Measurements from ENCODE around the gene CIC. TPM values are rescaled to one million over a fixed set of nuclear protein-coding genes. Genes with fewer than 3 reads are reported as not detected.
"Not testable (repeated sequence)": the region's sequence is repeated elsewhere in the genome, so short reads cannot be mapped to it uniquely, and the experiment has no call there.

CIC gene
- polyA plus RNA-seq, 1 experiment: 2.9 TPM

GRCh38 chr19:42335971-42336370 lies 66.9 kb downstream of the CIC start:
- no peak for DNase-seq (ENCODE audit: low read depth, low spot score)
- Histone ChIP-seq H3K9me3 (ENCODE audit: control insufficient read depth, insufficient read depth, low read length) (no peaks in the 10 kb centered on the region), H3K27ac (ENCODE audit: low read depth, low read length) (no peak overlapping the region), H3K27me3 (ENCODE audit: control insufficient read depth, insufficient read depth, low read length) (no peaks in the 10 kb centered on the region), H3K4me3 (ENCODE audit: low read depth, low read length) (no peak overlapping the region)
- no peak for TF ChIP-seq CTCF (IDR thresholded peaks at IDR 0.05; ENCODE audit: low read depth, low read length)
- POLR2A ChIA-PET: no interaction called here
- CTCF ChIA-PET: no interaction called here

- H3K27me3 ChIP-seq (ENCODE audit: control insufficient read depth, insufficient read depth, low read length); POLR2A ChIA-PET; H3K27ac ChIP-seq (ENCODE audit: low read depth, low read length); H3K4me3 ChIP-seq (ENCODE audit: low read depth, low read length); DNase-seq (ENCODE audit: low read depth, low spot score); CTCF ChIA-PET; H3K9me3 ChIP-seq (ENCODE audit: control insufficient read depth, insufficient read depth, low read length): not testable (repeated sequence)
Measured at GRCh38 chr19:42339126-42339860, 70.2 kb downstream of the CIC start.

DNA sequence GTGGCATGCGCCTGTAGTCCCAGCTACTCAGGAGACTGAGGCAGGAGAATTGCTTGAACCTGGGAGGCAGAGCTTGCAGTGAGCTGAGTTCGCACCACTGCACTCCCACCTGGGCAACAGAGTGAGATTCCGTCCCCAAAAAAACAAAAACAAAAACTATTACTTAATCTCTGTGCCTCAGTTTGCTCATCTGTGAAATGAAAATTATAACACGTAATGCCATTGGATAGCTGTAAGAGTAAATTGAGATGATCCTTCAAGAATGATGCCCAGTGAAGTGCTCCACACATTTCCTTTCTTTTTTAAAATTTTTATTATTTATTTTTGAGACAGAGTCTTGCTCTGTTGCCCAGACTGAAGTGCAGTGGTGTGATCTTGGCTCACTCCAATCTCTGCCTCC lies 70.9 kb downstream of the CIC start:
- H3K27me3 ChIP-seq (ENCODE audit: control insufficient read depth, insufficient read depth, low read length); CTCF ChIA-PET; POLR2A ChIA-PET: not testable (repeated sequence)

GRCh38 chr19:42343344-42344110 lies 74.5 kb downstream of the CIC start:
- peak; percentile 13; the same call in 1 of the 2 replicates for TF ChIP-seq CTCF (IDR thresholded peaks at IDR 0.05; ENCODE audit: low read depth, low read length)
- ChIA-PET POLR2A (no interaction called here), CTCF (no interaction called here)
- DNase-seq (ENCODE audit: low read depth, low spot score): no peak
- Histone ChIP-seq H3K4me3 (ENCODE audit: low read depth, low read length) (no peak overlapping the region), H3K27ac (ENCODE audit: low read depth, low read length) (no peak overlapping the region), H3K9me3 (ENCODE audit: control insufficient read depth, insufficient read depth, low read length) (no peaks in the 10 kb centered on the region), H3K27me3 (ENCODE audit: control insufficient read depth, insufficient read depth, low read length) (no peaks in the 10 kb centered on the region)

More for the DNA sequence above, 70.9 kb downstream of the CIC start:
- H3K9me3 ChIP-seq (ENCODE audit: control insufficient read depth, insufficient read depth, low read length); H3K4me3 ChIP-seq (ENCODE audit: low read depth, low read length); H3K27ac ChIP-seq (ENCODE audit: low read depth, low read length); DNase-seq (ENCODE audit: low read depth, low spot score): not testable (repeated sequence)

DNA sequence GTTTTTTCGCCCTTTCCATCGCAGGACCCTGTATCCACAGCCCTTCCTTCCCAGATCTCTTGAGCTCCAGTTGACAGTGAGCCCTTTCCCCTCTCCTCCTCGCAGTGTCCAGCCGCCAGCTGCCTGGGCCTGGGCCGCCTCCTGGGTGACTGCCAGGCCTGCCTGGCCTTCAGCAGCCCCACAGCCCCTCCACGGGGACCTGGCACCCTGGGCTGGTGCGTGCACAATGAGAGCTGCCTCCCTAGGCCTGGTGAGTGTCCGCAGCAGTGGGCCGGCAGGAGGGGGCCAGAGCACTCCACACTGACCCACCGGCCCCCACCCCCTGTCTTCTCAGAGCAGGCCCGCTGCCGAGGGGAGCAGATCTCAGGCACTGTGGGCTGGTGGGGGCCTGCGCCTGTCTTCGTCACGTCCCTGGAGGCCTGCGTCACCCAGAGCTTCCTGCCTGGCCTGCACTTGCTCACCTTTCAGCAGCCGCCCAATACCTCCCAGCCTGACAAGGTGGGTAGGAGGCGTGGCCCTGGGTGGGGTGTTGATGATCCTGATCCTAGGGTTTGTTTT lies 75.4 kb downstream of the CIC start:
- H3K27ac ChIP-seq (ENCODE audit: low read depth, low read length): no peak overlapping the region
- ChIA-PET POLR2A (no interaction called here), CTCF (interaction anchor here (0.6 kb wide), 1 partner anchor 22 kb away, joined by 3 read pairs; no protein-coding TSS in a partner anchor)
- no peaks in the 10 kb centered on the region for H3K9me3 ChIP-seq (ENCODE audit: control insufficient read depth, insufficient read depth, low read length)
- H3K27me3 ChIP-seq (ENCODE audit: control insufficient read depth, insufficient read depth, low read length): no peaks in the 10 kb centered on the region
- no peak for TF ChIP-seq CTCF (IDR thresholded peaks at IDR 0.05; ENCODE audit: low read depth, low read length)
- no peak overlapping the region for H3K4me3 ChIP-seq (ENCODE audit: low read depth, low read length)
- no peak for DNase-seq (ENCODE audit: low read depth, low spot score)

Other genes starting within 250 kb of the CIC start
- 0.04 and 0.05 TPM in 2 replicates for gene GRIK5, start 199.0 kb upstream of the CIC start, polyA plus RNA-seq (2011; rRNA removed)
- gene ZNF574, start 193.1 kb upstream of the CIC start, polyA plus RNA-seq (2011; rRNA removed): 5.5 and 9.0 TPM in 2 replicates
- 1.9 and 2.6 TPM in 2 replicates for gene POU2F2, start 136.8 kb upstream of the CIC start, polyA plus RNA-seq (2011; rRNA removed)
- gene DEDD2, start 51.6 kb upstream of the CIC start, polyA plus RNA-seq (2011; rRNA removed): 11.8 and 13.8 TPM in 2 replicates
- gene ZNF526, start 48.9 kb upstream of the CIC start, polyA plus RNA-seq (2011; rRNA removed): 4.6 and 5.4 TPM in 2 replicates
- gene GSK3A, start 26.6 kb upstream of the CIC start, polyA plus RNA-seq (2011; rRNA removed): 20.1 and 27.3 TPM in 2 replicates
- gene ERF, start 14.1 kb upstream of the CIC start, polyA plus RNA-seq (2011; rRNA removed): 29.4 and 31.1 TPM in 2 replicates
- 0.40 and 0.92 TPM in 2 replicates for gene PRR19, start 32.9 kb downstream of the CIC start, polyA plus RNA-seq (2011; rRNA removed)
- 34.7 and 38.0 TPM in 2 replicates for gene PAFAH1B3, start 33.4 kb downstream of the CIC start, polyA plus RNA-seq (2011; rRNA removed)
- not detected in 2 replicates for gene TMEM145, start 44.1 kb downstream of the CIC start, polyA plus RNA-seq (2011; rRNA removed)
- gene MEGF8, start 56.4 kb downstream of the CIC start, polyA plus RNA-seq (2011; rRNA removed): 9.9 and 10.6 TPM in 2 replicates
- 0.20 TPM in 1 of 2 replicates, not detected in the other for gene CNFN, start 121.0 kb downstream of the CIC start, polyA plus RNA-seq (2011; rRNA removed)
- gene LIPE, start 158.1 kb downstream of the CIC start, polyA plus RNA-seq (2011; rRNA removed): 1.5 and 2.0 TPM in 2 replicates
- gene CXCL17, start 173.7 kb downstream of the CIC start, polyA plus RNA-seq (2011; rRNA removed): not detected in 2 replicates